Left lung (tissue), 10 donors: ENCODE measurements around the gene SATB2. TPM values are rescaled to one million over a fixed set of nuclear protein-coding genes. Genes with fewer than 3 reads are reported as not detected.

Experiments
- ATAC-seq: fragments of 200-7000 bp; cut with Tn5 transposase; one replicate; pipeline ENCODE4 v1.9.1; 2020; ENCODE audit warnings: moderate library complexity
- DNase-seq, 4 donors: peaks; one replicate each; pipeline ENCODE4 v3.0.0-alpha.2; 2013 to 2020
- H3K27ac ChIP-seq, 2 donors: fragments of 200-600 bp; sonication (generic) in 1 of 2; one replicate each; pipeline versions ENCODE4 v1.5.0 to v1.8.0; 2020 to 2021
- H3K27me3 ChIP-seq, 2 donors: fragments of 200-600 bp; sonication (generic) in 1 of 2; one replicate each; pipeline versions ENCODE4 v1.5.0 to v1.8.0; 2020 to 2021
- H3K36me3 ChIP-seq, 2 donors: fragments of 200-600 bp; sonication (generic) in 1 of 2; one replicate each; pipeline versions ENCODE4 v1.5.0 to v1.8.0; 2020 to 2021
- H3K4me1 ChIP-seq, 2 donors: fragments of 200-600 bp; one replicate each; pipeline ENCODE4 v1.8.0; 2021
- H3K4me3 ChIP-seq, 2 donors: fragments of 200-600 bp; sonication (generic) in 1 of 2; one replicate each; pipeline versions ENCODE4 v1.5.0 to v1.8.0; 2020 to 2021; ENCODE audit warnings: mild to moderate bottlenecking in 1 of 2
- H3K9me3 ChIP-seq, 2 donors: fragments of 200-600 bp; sonication (generic) in 1 of 2; one replicate each; pipeline versions ENCODE4 v1.5.0 to v1.8.0; 2020 to 2021
- intact Hi-C, 2 donors: fragments of 100-400 bp; cut with DNase I; formaldehyde crosslinking; loops; one replicate each; pipeline versions ENCODE4 v1.11.2 to v1.14.2; 2022
- polyA plus RNA-seq, 6 donors: library from polyadenylated mRNA; unstranded; fragments of 120-200 nt; gene quantifications; one replicate each; pipeline ENCODE4 v1.2.1, GENCODE V29; 2013; ENCODE audit not compliant: insufficient read length in 6 of 6
- total RNA-seq, 2 donors: library from RNA; stranded (reverse); fragmentation: NEBNext Ultra II Directional; extraction: Animal tissue kit (Norgen Biotek cat#: 25700); gene quantifications; one replicate each; pipeline ENCODE4 v1.2.1, GENCODE V29; 2021
- TF ChIP-seq, protein P1 (sequence below), 2 donors: fragments of 200-600 bp; sonication (generic) in 1 of 2; IDR thresholded peaks; one replicate each; pipeline versions ENCODE4 v1.5.0 to v1.8.0; 2021; ENCODE audit warnings: antibody characterized with exemption in 2 of 2
- donor health status: DM: no; HTN: yes; CAD: no.
- donor health status: DM: no; HTN: no; CAD: no.

SATB2 gene
- total and polyA plus RNA-seq, 8 donors = 2.9 to 4.5 (median 3.8) TPM

DNA sequence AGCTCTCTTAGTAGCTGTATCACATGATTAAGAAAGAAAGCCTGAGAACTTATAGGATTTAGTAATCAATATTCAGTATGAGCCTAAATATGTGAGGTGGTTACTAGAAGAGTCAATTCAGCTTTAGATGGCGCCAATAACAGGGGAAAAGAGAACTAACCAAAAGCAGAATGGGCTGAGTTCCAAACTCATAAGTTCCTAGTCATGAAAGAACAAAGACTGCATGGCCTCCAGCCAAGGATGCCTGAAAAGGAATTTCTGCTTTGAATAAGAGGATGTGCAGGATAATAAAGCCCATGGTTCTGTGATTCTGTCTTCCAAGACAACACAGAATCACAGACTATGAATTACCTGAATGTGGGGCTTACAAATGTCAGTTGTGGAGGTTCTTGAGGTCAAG, 196.5 kb downstream of the SATB2 start:
- no peaks in the 10 kb centered on the region for H3K4me1 ChIP-seq
- H3K36me3 ChIP-seq = no peaks in the 10 kb centered on the region
- no peak overlapping the region for H3K27ac ChIP-seq
- DNase-seq (peak in 1 of 4 donors; percentile 30), ATAC-seq (no peak)
- no peaks in the 10 kb centered on the region for H3K27me3 ChIP-seq
- H3K4me3 ChIP-seq = no peak overlapping the region
- TF ChIP-seq, protein P1, sequence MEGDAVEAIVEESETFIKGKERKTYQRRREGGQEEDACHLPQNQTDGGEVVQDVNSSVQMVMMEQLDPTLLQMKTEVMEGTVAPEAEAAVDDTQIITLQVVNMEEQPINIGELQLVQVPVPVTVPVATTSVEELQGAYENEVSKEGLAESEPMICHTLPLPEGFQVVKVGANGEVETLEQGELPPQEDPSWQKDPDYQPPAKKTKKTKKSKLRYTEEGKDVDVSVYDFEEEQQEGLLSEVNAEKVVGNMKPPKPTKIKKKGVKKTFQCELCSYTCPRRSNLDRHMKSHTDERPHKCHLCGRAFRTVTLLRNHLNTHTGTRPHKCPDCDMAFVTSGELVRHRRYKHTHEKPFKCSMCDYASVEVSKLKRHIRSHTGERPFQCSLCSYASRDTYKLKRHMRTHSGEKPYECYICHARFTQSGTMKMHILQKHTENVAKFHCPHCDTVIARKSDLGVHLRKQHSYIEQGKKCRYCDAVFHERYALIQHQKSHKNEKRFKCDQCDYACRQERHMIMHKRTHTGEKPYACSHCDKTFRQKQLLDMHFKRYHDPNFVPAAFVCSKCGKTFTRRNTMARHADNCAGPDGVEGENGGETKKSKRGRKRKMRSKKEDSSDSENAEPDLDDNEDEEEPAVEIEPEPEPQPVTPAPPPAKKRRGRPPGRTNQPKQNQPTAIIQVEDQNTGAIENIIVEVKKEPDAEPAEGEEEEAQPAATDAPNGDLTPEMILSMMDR (IDR thresholded peaks at IDR 0.05) = no peak
- intact Hi-C loops = no loop called here
- H3K9me3 ChIP-seq = peaks cover 0 to 35% of the 10 kb centered on the region in 2 donors

GRCh38 chr2:199259671-199260070, 198.1 kb downstream of the SATB2 start:
- peaks cover 0 to 35% of the 10 kb centered on the region in 2 donors for H3K9me3 ChIP-seq
- no peaks in the 10 kb centered on the region for H3K4me1 ChIP-seq
- DNase-seq = no peak
- H3K36me3 ChIP-seq = no peaks in the 10 kb centered on the region
- H3K27me3 ChIP-seq = no peaks in the 10 kb centered on the region
- no peak overlapping the region for H3K27ac ChIP-seq
- no peak overlapping the region for H3K4me3 ChIP-seq
- TF ChIP-seq, protein P1 (IDR thresholded peaks at IDR 0.05) = no peak
- no peak for ATAC-seq
- intact Hi-C loops = no loop called here

- intact Hi-C loops = no loop called here
- TF ChIP-seq, protein P1 (IDR thresholded peaks at IDR 0.05) = no peak
- no peak overlapping the region for H3K27ac ChIP-seq
- peaks cover 0 to 22% of the 10 kb centered on the region in 2 donors for H3K9me3 ChIP-seq
- H3K27me3 ChIP-seq = no peaks in the 10 kb centered on the region
- H3K4me1 ChIP-seq = no peaks in the 10 kb centered on the region
- H3K36me3 ChIP-seq = no peaks in the 10 kb centered on the region
- DNase-seq (no peak), ATAC-seq (no peak)
- H3K4me3 ChIP-seq = no peak overlapping the region
These were observed 199.4 kb downstream of the SATB2 start for GRCh38 chr2:199258291-199258690.

DNA sequence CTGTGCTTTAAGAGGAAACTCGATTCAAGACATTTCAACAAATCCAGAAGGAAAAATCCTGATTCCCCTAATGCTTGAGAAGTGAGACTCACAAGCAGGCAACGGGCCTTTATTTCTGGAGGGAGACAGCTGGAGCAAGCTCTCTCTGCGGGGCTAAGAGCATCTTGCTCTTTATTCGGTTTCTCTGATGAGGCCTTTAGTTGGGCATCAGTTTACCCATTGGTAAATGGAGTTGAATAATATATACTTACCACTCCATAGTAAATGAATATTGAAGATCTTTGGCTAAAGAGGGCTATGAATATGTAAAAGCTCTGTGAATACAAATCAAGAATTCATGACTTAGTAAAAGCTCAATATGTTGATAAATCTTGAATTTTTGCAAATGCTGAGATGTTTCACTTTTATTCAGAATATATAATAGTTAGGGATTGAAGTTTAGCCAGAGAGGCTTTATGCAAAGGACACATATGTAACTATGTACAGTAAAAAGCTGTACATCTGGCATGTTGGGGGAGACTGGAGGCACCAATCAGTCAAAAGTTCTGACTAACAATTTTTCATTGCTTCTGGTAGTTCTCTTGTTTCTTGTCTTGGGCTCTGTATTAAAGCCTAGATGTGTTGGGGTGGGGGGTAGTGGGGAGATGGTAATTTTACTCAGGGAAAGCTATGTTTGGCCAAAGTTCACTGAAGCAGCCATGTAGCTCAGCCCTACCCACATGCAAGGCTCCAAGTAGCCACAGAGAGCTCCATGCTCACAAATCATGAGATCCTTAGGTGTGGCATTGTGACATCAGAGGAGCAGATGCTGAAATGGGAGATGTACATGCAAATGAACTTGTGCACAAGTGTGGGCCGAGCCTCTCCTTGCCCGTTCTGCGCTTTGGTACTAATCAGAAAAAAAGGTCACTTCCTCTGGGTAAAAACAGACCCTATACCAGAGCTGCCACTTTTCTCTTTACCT, 200.2 kb downstream of the SATB2 start:
- ATAC-seq = no peak
- no peak for DNase-seq

DNA sequence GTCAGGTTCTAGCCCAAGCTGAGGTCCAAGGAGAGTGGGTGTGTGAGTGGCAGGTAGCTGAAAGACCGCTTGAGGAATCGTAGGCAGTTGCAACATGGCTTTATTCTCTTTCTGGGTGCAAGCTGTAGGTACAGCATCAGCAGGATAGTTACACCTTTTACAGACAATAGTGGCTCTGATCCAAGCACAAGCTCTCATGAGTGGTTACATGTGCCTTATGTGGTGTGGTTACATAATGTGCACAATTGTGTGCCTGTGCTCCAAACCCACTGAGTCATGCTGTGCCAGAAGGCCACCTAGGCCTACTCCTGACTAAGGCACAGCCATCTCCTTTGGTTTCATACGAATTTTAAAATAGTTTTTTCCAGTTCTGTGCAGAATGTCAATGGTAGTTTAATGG, 227.6 kb downstream of the SATB2 start:
- DNase-seq (no peak), ATAC-seq (no peak)
- Histone ChIP-seq H3K27me3 (no peaks in the 10 kb centered on the region), H3K4me1 (no peaks in the 10 kb centered on the region), H3K27ac (no peak overlapping the region), H3K4me3 (no peak overlapping the region), H3K36me3 (no peaks in the 10 kb centered on the region), H3K9me3 (peaks cover 0 to 30% of the 10 kb centered on the region in 2 donors)
- intact Hi-C loops = no loop called here
- TF ChIP-seq, protein P1 (IDR thresholded peaks at IDR 0.05) = no peak

More for the DNA sequence above, 200.2 kb downstream of the SATB2 start:
- Histone ChIP-seq H3K36me3 (no peaks in the 10 kb centered on the region), H3K27me3 (no peaks in the 10 kb centered on the region), H3K9me3 (peaks cover 0 to 14% of the 10 kb centered on the region in 2 donors), H3K27ac (no peak overlapping the region), H3K4me3 (no peak overlapping the region), H3K4me1 (no peaks in the 10 kb centered on the region)
- TF ChIP-seq, protein P1 (IDR thresholded peaks at IDR 0.05) = no peak
- intact Hi-C loops = no loop called here
